Ovary (tissue), 3 donors: ENCODE data around the gene ASPHD2.

Source experiments
- POLR2A ChIP-seq: fragments of 450-650 bp; IDR thresholded peaks from one replicate; pipeline ENCODE4 v1.6.1; 2017; ENCODE audit warnings: antibody characterized with exemption, mild to moderate bottlenecking, moderate library complexity
- TF ChIP-seq, protein P1 (sequence below), 3 donors: fragments of 450-650 bp in 2 of 3; fragments of 200-600 bp in 1 of 3; IDR thresholded peaks; one replicate each; pipeline versions ENCODE4 v1.5.1 to v1.8.0; 2016 to 2022; ENCODE audit warnings: antibody characterized with exemption in 3 of 3, mild to moderate bottlenecking in 1 of 3
- donor health status: DM: no; HTN: no; CAD: no.

- no peak for TF ChIP-seq POLR2A
- TF ChIP-seq, protein P1, sequence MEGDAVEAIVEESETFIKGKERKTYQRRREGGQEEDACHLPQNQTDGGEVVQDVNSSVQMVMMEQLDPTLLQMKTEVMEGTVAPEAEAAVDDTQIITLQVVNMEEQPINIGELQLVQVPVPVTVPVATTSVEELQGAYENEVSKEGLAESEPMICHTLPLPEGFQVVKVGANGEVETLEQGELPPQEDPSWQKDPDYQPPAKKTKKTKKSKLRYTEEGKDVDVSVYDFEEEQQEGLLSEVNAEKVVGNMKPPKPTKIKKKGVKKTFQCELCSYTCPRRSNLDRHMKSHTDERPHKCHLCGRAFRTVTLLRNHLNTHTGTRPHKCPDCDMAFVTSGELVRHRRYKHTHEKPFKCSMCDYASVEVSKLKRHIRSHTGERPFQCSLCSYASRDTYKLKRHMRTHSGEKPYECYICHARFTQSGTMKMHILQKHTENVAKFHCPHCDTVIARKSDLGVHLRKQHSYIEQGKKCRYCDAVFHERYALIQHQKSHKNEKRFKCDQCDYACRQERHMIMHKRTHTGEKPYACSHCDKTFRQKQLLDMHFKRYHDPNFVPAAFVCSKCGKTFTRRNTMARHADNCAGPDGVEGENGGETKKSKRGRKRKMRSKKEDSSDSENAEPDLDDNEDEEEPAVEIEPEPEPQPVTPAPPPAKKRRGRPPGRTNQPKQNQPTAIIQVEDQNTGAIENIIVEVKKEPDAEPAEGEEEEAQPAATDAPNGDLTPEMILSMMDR (IDR thresholded peaks at IDR 0.05): no peak
Observed at GRCh38 chr22:26463101-26463661, 34.1 kb downstream of the ASPHD2 start.
